PC-9 (cell line): ENCODE measurements around the gene UBTF. TPM values are rescaled to one million over a fixed set of nuclear protein-coding genes. Genes with fewer than 3 reads are reported as not detected.

Experiments used
- BruUV-seq: library from RNA; stranded (reverse); fragments of 400-500 nt; replicated peaks from 2 replicates; lab custom pipeline; 2021; lab: Mats Ljungman, UMichigan
- CTCF ChIA-PET: fragments of 300-600 bp; sonication (Branson Sonifier 250); formaldehyde crosslinking; loops from one replicate; lab custom pipeline; 2022; ENCODE audit warnings: antibody characterized with exemption; lab: Charles Lee
- POLR2A ChIA-PET: fragments of 300-600 bp; sonication (Branson Sonifier 250); formaldehyde crosslinking; loops from one replicate; lab custom pipeline; 2022; ENCODE audit warnings: antibody characterized with exemption; ENCODE audit not compliant: unreplicated experiment; lab: Charles Lee
- DNase-seq, 2 experiments: peaks; one replicate each; pipeline versions ENCODE4 v3.0.0 to v3.0.0-alpha.2; 2015 to 2022; ENCODE audit warnings: mixed read lengths in 1 of 2
- H2AFZ ChIP-seq: fragments of 200-600 bp; sonication (generic); 2 replicates; pipeline ENCODE4 v1.8.1; 2017; ENCODE audit warnings: antibody characterized with exemption
- H3F3A ChIP-seq: fragments of 200-600 bp; sonication (generic); 2 replicates; pipeline ENCODE4 v1.8.1; 2017; ENCODE audit warnings: antibody characterized with exemption, mild to moderate bottlenecking, low read depth; ENCODE audit not compliant: insufficient read depth
- H3K27ac ChIP-seq: fragments of 200-600 bp; sonication (generic); 2 replicates; pipeline ENCODE4 v1.6.1; 2016; ENCODE audit warnings: mixed run types
- H3K27me3 ChIP-seq: fragments of 200-600 bp; sonication (generic); 2 replicates; pipeline ENCODE4 v1.6.1; 2016; ENCODE audit warnings: low read depth, mixed run types; ENCODE audit not compliant: insufficient read depth
- H3K36me3 ChIP-seq: fragments of 200-600 bp; sonication (generic); 2 replicates; pipeline ENCODE4 v1.6.1; 2016; ENCODE audit warnings: low read depth, mixed run types
- H3K4me1 ChIP-seq: fragments of 200-600 bp; sonication (generic); replicated peaks from 2 replicates; pipeline ENCODE4 v1.6.1; 2016; ENCODE audit warnings: mixed run types; ENCODE audit not compliant: insufficient read depth
- H3K4me2 ChIP-seq: fragments of 200-600 bp; sonication (generic); 2 replicates; pipeline ENCODE4 v1.6.1; 2017; ENCODE audit warnings: mixed run types
- H3K4me3 ChIP-seq: fragments of 200-600 bp; sonication (generic); 2 replicates; pipeline ENCODE4 v1.6.1; 2016; ENCODE audit warnings: mixed run types
- H3K79me2 ChIP-seq: fragments of 200-600 bp; sonication (generic); 2 replicates; pipeline ENCODE4 v1.6.1; 2017; ENCODE audit warnings: low read depth, mixed run types
- H3K9me2 ChIP-seq: fragments of 200-600 bp; sonication (generic); 2 replicates; pipeline ENCODE4 v1.8.1; 2017; ENCODE audit warnings: mild to moderate bottlenecking; ENCODE audit not compliant: insufficient read depth
- H3K9me3 ChIP-seq: fragments of 200-600 bp; sonication (generic); 2 replicates; pipeline ENCODE4 v1.8.1; 2016; ENCODE audit warnings: low read depth; ENCODE audit not compliant: insufficient read depth
- H4K20me1 ChIP-seq: fragments of 200-600 bp; sonication (generic); 2 replicates; pipeline ENCODE4 v1.8.1; 2017; ENCODE audit not compliant: insufficient read depth
- CTCF ChIP-seq: fragments of 200-600 bp; sonication (generic); conservative IDR thresholded peaks from 2 replicates; pipeline ENCODE4 v1.6.1; 2017; ENCODE audit warnings: mixed run types, antibody characterized with exemption, mild to moderate bottlenecking, moderate library complexity
- EZH2 ChIP-seq: fragments of 200-600 bp; sonication (generic); IDR thresholded peaks from 2 replicates; pipeline ENCODE4 v1.8.0; 2017; ENCODE audit warnings: antibody characterized with exemption, low read depth
- intact Hi-C: fragments of 100-400 bp; cut with micrococcal nuclease; formaldehyde crosslinking; loops from one replicate; pipeline ENCODE4 v1.10.0; 2022; ENCODE audit not compliant: unreplicated experiment
- total RNA-seq: library from RNA; stranded (reverse); gene quantifications from 2 replicates; pipeline ENCODE4 v1.2.3, GENCODE V29; 2021

UBTF gene
- total RNA-seq, 1 experiment from 2014 or later = 61.7 TPM

- no peaks in the 10 kb centered on the region for H3K9me3 ChIP-seq
- no peaks in the 10 kb centered on the region for H3K27me3 ChIP-seq
- H3K36me3 ChIP-seq = peaks cover 41% of the 10 kb centered on the region
- H3K27ac ChIP-seq = no peak overlapping the region
- no peak overlapping the region for H2AFZ ChIP-seq
- peaks cover 28% of the 10 kb centered on the region for H3F3A ChIP-seq
- H3K79me2 ChIP-seq = peaks cover 24% of the 10 kb centered on the region
- intact Hi-C loops = no loop called here
- peaks cover 20% of the 10 kb centered on the region for H3K4me1 ChIP-seq
- no peak overlapping the region for H3K4me3 ChIP-seq
- BruUV-seq = no TSS peak
- POLR2A ChIA-PET = interaction anchor here (0.6 kb wide), 1 partner anchor 28 kb away, joined by 3 read pairs; no protein-coding TSS in a partner anchor
- TF ChIP-seq CTCF (no peak), EZH2 (no peak)
- no peaks in the 10 kb centered on the region for H3K9me2 ChIP-seq
- H4K20me1 ChIP-seq = no peaks in the 10 kb centered on the region
- H3K4me2 ChIP-seq = no peak overlapping the region
- CTCF ChIA-PET = no interaction called here
- no peak for DNase-seq
Measured at GRCh38 chr17:44214230-44214494, 5.3 kb downstream of the UBTF start.

GRCh38 chr17:44213403-44214229 lies 5.9 kb downstream of the UBTF start:
- H4K20me1 ChIP-seq = no peaks in the 10 kb centered on the region
- peaks cover 42% of the 10 kb centered on the region for H3K36me3 ChIP-seq
- no peak overlapping the region for H3K4me2 ChIP-seq
- H3K4me3 ChIP-seq = no peak overlapping the region
- peaks cover 26% of the 10 kb centered on the region for H3K4me1 ChIP-seq
- CTCF ChIA-PET = no interaction called here
- H2AFZ ChIP-seq = no peak overlapping the region
- H3K9me2 ChIP-seq = no peaks in the 10 kb centered on the region
- no peak for DNase-seq
- no TSS peak for BruUV-seq
- no peaks in the 10 kb centered on the region for H3K9me3 ChIP-seq
- H3F3A ChIP-seq = peaks cover 34% of the 10 kb centered on the region
- POLR2A ChIA-PET = interaction anchor here (0.6 kb wide), 1 partner anchor 28 kb away, joined by 3 read pairs; no protein-coding TSS in a partner anchor
- H3K27ac ChIP-seq = no peak overlapping the region
- TF ChIP-seq CTCF = no peak
- no peak for TF ChIP-seq EZH2
- intact Hi-C loops = no loop called here
- peaks cover 24% of the 10 kb centered on the region for H3K79me2 ChIP-seq
- no peaks in the 10 kb centered on the region for H3K27me3 ChIP-seq

GRCh38 chr17:44212507-44213402 lies 6.7 kb downstream of the UBTF start:
- Histone ChIP-seq H3K27me3 (no peaks in the 10 kb centered on the region), H3K4me1 (peaks cover 31% of the 10 kb centered on the region), H3K27ac (no peak overlapping the region), H3K4me2 (no peak overlapping the region), H3K79me2 (peaks cover 18% of the 10 kb centered on the region), H3K9me3 (no peaks in the 10 kb centered on the region), H3K4me3 (no peak overlapping the region), H4K20me1 (no peaks in the 10 kb centered on the region), H3F3A (peaks cover 39% of the 10 kb centered on the region), H3K9me2 (no peaks in the 10 kb centered on the region), H2AFZ (no peak overlapping the region), H3K36me3 (peaks cover 42% of the 10 kb centered on the region)
- TF ChIP-seq EZH2 (no peak), CTCF (no peak)
- POLR2A ChIA-PET = no interaction called here
- BruUV-seq = no TSS peak
- no peak for DNase-seq
- intact Hi-C loops = no loop called here
- CTCF ChIA-PET = no interaction called here
